Hepatocyte (in vitro differentiated cells): Measurements from ENCODE around the gene TANC1. TPM values are rescaled to one million over a fixed set of nuclear protein-coding genes. Genes with fewer than 3 reads are reported as not detected.

Experiments
- DNase-seq: peaks from one replicate; pipeline ENCODE4 v3.0.0-alpha.2; 2016; ENCODE audit warnings: low spot score
- H2AFZ ChIP-seq: fragments of 200-600 bp; sonication (generic); 2 replicates; pipeline ENCODE4 v1.6.0; 2016; ENCODE audit warnings: antibody characterized with exemption, mild to moderate bottlenecking
- H3K27ac ChIP-seq: fragments of 200-600 bp; sonication (generic); 2 replicates; pipeline ENCODE4 v1.5.1; 2016; ENCODE audit warnings: mild to moderate bottlenecking
- H3K27me3 ChIP-seq: fragments of 200-600 bp; sonication (generic); 2 replicates; pipeline ENCODE4 v1.6.1; 2016
- H3K36me3 ChIP-seq: fragments of 200-600 bp; sonication (generic); replicated peaks from 2 replicates; pipeline ENCODE4 v1.5.1; 2016; ENCODE audit warnings: low read depth; ENCODE audit not compliant: insufficient read depth
- H3K4me1 ChIP-seq: fragments of 200-600 bp; sonication (generic); 2 replicates; pipeline ENCODE4 v1.5.1; 2016; ENCODE audit warnings: mild to moderate bottlenecking, moderate library complexity; ENCODE audit not compliant: insufficient read depth
- H3K4me2 ChIP-seq: fragments of 200-600 bp; sonication (generic); 2 replicates; pipeline ENCODE4 v1.6.0; 2016
- H3K4me3 ChIP-seq: fragments of 200-600 bp; sonication (generic); 2 replicates; pipeline ENCODE4 v1.5.1; 2016; ENCODE audit warnings: mild to moderate bottlenecking
- H3K79me2 ChIP-seq: fragments of 200-600 bp; sonication (generic); 2 replicates; pipeline ENCODE4 v1.6.0; 2017; ENCODE audit warnings: mild to moderate bottlenecking
- H3K9me2 ChIP-seq: fragments of 200-600 bp; sonication (generic); replicated peaks from 2 replicates; pipeline ENCODE4 v1.6.0; 2017; ENCODE audit warnings: mild to moderate bottlenecking; ENCODE audit not compliant: insufficient read depth
- H3K9me3 ChIP-seq: fragments of 200-600 bp; sonication (generic); 2 replicates; pipeline ENCODE4 v1.5.1; 2016; ENCODE audit warnings: low read depth, mild to moderate bottlenecking
- H4K20me1 ChIP-seq: fragments of 200-600 bp; sonication (generic); 2 replicates; pipeline ENCODE4 v1.6.0; 2016; ENCODE audit warnings: mild to moderate bottlenecking; ENCODE audit not compliant: insufficient read depth, poor library complexity, severe bottlenecking
- EZH2 ChIP-seq: fragments of 200-600 bp; sonication (generic); IDR thresholded peaks from 2 replicates; pipeline ENCODE4 v1.6.1; 2016; ENCODE audit warnings: antibody characterized with exemption, mild to moderate bottlenecking, borderline replicate concordance
- EZH2phosphoT487 ChIP-seq: fragments of 200-600 bp; sonication (generic); IDR thresholded peaks from one replicate; pipeline ENCODE4 v1.6.1; 2018; ENCODE audit warnings: antibody characterized with exemption, mild to moderate bottlenecking, low read depth, moderate library complexity; ENCODE audit not compliant: unreplicated experiment, severe bottlenecking
- WGBS: methylation state at CpG from one replicate; pipeline ENCODE4 v1.1.6; 2016; ENCODE audit warnings: low lambda C conversion rate; ENCODE audit errors: missing lambda C conversion rate; 5-methylcytosine and 5-hydroxymethylcytosine counted together
- polyA plus RNA-seq: library from polyadenylated mRNA; unstranded; fragments of >200 nt; fragmentation: Nextera tagmentation; extraction: Ambion mirVana; gene quantifications from 2 replicates; pipeline ENCODE4 v1.2.1, GENCODE V29; 2016
- total RNA-seq: library from RNA; depleted of rRNA; stranded (reverse); fragments of >200 nt; gene quantifications from 2 replicates; pipeline ENCODE4 v1.2.3, GENCODE V29; 2014
- TF ChIP-seq, protein P1 (sequence below): fragments of 200-600 bp; sonication (generic); IDR thresholded peaks from 2 replicates; pipeline ENCODE4 v1.5.1; 2016; ENCODE audit warnings: antibody characterized with exemption, mild to moderate bottlenecking; ENCODE audit not compliant: poor library complexity

The TANC1 gene
- total and polyA plus RNA-seq, 2 experiments from 2014 or later, result 8.3 to 18.5 TPM

DNA sequence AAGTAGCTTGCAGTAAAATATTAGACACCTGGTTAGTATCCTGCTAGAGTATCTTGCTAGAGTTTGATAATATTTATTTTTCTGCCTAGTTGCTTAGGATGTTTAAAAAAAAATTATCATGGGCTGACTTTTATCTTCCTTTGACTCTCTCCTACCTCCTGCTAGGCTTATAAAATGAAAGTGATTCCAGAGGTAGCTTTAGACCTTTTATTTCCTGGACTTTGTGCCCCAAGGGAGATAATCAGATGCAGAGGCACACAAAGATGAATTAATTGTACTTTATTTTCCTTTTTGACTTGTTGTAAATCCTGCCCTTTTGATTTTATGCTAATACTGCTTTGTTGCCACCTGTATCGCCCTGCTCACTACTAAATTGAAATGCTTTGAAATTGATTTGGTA is 187.4 kb downstream of the TANC1 start:
- WGBS, result 92% methylated on average over 1 of the region's 1 CpG

DNA sequence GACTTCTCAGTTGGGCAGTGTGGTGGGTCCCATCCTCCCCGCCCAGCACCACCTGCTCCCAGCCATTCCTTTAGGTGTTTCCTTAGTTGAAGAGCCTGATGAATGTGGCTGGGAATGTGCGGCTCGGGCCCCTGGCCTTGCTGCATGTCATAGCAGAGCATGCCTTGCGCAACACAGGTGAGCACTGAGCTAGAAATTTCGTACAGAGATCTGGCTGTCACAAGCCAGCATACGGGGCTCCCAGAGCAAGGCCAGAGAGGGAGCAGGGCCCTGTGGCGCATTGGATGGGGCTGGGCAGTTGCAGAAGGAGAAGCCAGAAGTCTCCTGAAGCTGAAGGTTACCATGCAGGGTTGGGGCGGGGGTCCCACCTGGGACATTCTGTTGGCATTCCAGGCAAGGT is 188.4 kb downstream of the TANC1 start:
- no peaks in the 10 kb centered on the region for H3K9me2 ChIP-seq
- no peaks in the 10 kb centered on the region for H3K9me3 ChIP-seq
- H3K4me2 ChIP-seq, result no peak overlapping the region
- H3K27ac ChIP-seq, result no peak overlapping the region
- no peaks in the 10 kb centered on the region for H3K36me3 ChIP-seq
- 79% methylated on average over 8 of the region's 8 CpGs for WGBS
- TF ChIP-seq, protein P1, sequence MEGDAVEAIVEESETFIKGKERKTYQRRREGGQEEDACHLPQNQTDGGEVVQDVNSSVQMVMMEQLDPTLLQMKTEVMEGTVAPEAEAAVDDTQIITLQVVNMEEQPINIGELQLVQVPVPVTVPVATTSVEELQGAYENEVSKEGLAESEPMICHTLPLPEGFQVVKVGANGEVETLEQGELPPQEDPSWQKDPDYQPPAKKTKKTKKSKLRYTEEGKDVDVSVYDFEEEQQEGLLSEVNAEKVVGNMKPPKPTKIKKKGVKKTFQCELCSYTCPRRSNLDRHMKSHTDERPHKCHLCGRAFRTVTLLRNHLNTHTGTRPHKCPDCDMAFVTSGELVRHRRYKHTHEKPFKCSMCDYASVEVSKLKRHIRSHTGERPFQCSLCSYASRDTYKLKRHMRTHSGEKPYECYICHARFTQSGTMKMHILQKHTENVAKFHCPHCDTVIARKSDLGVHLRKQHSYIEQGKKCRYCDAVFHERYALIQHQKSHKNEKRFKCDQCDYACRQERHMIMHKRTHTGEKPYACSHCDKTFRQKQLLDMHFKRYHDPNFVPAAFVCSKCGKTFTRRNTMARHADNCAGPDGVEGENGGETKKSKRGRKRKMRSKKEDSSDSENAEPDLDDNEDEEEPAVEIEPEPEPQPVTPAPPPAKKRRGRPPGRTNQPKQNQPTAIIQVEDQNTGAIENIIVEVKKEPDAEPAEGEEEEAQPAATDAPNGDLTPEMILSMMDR, result no peak
- H3K4me3 ChIP-seq, result no peak overlapping the region
- no peaks in the 10 kb centered on the region for H3K27me3 ChIP-seq
- H4K20me1 ChIP-seq, result no peaks in the 10 kb centered on the region
- no peak for DNase-seq
- H2AFZ ChIP-seq, result no peak overlapping the region
- peaks cover 43% of the 10 kb centered on the region for H3K4me1 ChIP-seq
- peaks cover 5% of the 10 kb centered on the region for H3K79me2 ChIP-seq

More for the DNA sequence above, 187.4 kb downstream of the TANC1 start:
- Histone ChIP-seq H2AFZ (no peak overlapping the region), H3K9me3 (no peaks in the 10 kb centered on the region), H3K36me3 (no peaks in the 10 kb centered on the region), H3K9me2 (no peaks in the 10 kb centered on the region), H3K27me3 (no peaks in the 10 kb centered on the region), H4K20me1 (no peaks in the 10 kb centered on the region), H3K27ac (peak overlapping the region; percentile 70), H3K79me2 (peaks cover 5% of the 10 kb centered on the region), H3K4me3 (no peak overlapping the region), H3K4me1 (peaks cover 51% of the 10 kb centered on the region), H3K4me2 (peak overlapping the region; percentile 55)
- TF ChIP-seq, protein P1, result no peak
- TF ChIP-seq EZH2phosphoT487 (no peak), EZH2 (no peak)
- no peak for DNase-seq

DNA sequence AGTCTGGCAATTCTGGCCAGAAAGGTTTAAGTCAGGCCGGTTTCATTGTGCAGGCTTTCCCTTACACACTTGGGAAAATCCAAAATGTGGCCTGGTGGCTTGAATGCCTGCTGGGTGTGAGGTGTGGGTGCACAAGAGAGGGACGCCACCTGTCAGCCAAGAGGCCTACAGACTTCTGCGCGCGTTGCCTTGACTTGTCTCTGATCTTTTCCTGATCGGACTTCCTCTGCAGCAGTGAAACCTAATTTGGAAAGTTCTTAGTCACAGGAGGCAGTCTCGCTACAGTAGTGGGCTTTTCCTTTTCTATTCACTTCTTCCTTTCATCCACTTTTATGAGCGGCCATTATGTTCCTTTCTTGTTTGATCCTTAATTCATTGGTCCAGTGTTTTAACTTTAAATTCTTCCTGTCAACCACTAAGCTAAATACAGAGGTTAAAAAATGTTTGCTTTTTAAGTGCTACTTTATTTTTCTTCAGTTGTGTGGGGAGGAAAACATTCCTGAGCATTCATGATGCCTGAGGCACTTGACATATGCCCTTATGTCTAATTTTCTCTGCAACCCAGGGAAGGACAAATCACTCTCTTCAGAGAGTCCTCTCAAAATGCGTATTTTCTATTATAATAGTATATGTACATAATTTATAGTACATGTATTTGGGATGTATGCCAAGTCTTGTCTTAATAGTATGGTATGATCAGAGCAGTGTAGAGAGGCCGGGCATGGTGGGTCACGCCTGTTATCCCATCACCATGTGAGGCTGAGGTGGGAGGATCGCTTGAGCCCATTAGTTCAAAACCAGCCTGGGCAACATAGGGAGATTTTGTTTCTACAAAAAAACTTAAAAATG is 189.1 kb downstream of the TANC1 start:
- H3K9me2 ChIP-seq, result no peaks in the 10 kb centered on the region
- H3K79me2 ChIP-seq, result peaks cover 5% of the 10 kb centered on the region
- H3K4me3 ChIP-seq, result no peak overlapping the region
- DNase-seq, result no peak
- no peak overlapping the region for H3K27ac ChIP-seq
- TF ChIP-seq, protein P1, result no peak
- TF ChIP-seq EZH2 (no peak), EZH2phosphoT487 (no peak)
- no peaks in the 10 kb centered on the region for H4K20me1 ChIP-seq
- H3K9me3 ChIP-seq, result no peaks in the 10 kb centered on the region
- H3K4me1 ChIP-seq, result peaks cover 37% of the 10 kb centered on the region
- no peak overlapping the region for H2AFZ ChIP-seq
- no peaks in the 10 kb centered on the region for H3K27me3 ChIP-seq
- 67% methylated on average over 12 of the region's 12 CpGs for whole genome bisulfite sequencing
- H3K36me3 ChIP-seq, result no peaks in the 10 kb centered on the region
- H3K4me2 ChIP-seq, result no peak overlapping the region
